Mesenchymal stem cell (in vitro differentiated cells and primary cell): Measurements from ENCODE around the gene FILIP1L.
A peak's percentile ranks its signal among the peaks of the same experiment; 100 is the strongest.

ENCODE experiments used
- DNase-seq: peaks from one replicate; pipeline ENCODE4 v3.0.0-alpha.2; 2013
- H2AFZ ChIP-seq: one replicate; pipeline ENCODE4 v1.6.1; 2013; ENCODE audit warnings: low read depth, mild to moderate bottlenecking, control low read depth, inconsistent platforms, low read length, moderate library complexity
- H2AK5ac ChIP-seq: 2 replicates; pipeline ENCODE4 v1.6.1; 2013; ENCODE audit warnings: low read length, moderate library complexity, mild to moderate bottlenecking, inconsistent platforms; ENCODE audit not compliant: severe bottlenecking
- H2BK120ac ChIP-seq: one replicate; pipeline ENCODE4 v1.6.1; 2013; ENCODE audit warnings: low read depth, mild to moderate bottlenecking, inconsistent platforms, low read length, moderate library complexity
- H2BK12ac ChIP-seq, 2 experiments: one replicate each; pipeline ENCODE4 v1.6.1; 2013; ENCODE audit warnings: inconsistent platforms in 2 of 2, low read length in 2 of 2, mild to moderate bottlenecking in 2 of 2, moderate library complexity in 2 of 2, control low read depth in 1 of 2
- H2BK15ac ChIP-seq: one replicate; pipeline ENCODE4 v1.6.1; 2013; ENCODE audit warnings: mild to moderate bottlenecking, low read depth, inconsistent platforms; ENCODE audit not compliant: poor library complexity, severe bottlenecking
- H2BK5ac ChIP-seq: 2 replicates; pipeline ENCODE4 v1.6.1; 2013; ENCODE audit warnings: low read depth, mild to moderate bottlenecking, low read length, control low read depth, inconsistent platforms; ENCODE audit not compliant: poor library complexity, severe bottlenecking
- H3K14ac ChIP-seq, 2 experiments: one replicate each; pipeline ENCODE4 v1.6.1; 2013; ENCODE audit warnings: inconsistent platforms in 2 of 2, low read length in 2 of 2, control low read depth in 1 of 2, mild to moderate bottlenecking in 1 of 2, moderate library complexity in 1 of 2
- H3K18ac ChIP-seq, 2 experiments: one replicate each; pipeline ENCODE4 v1.6.1; 2013; ENCODE audit warnings: inconsistent platforms in 2 of 2, low read length in 2 of 2, control low read depth in 1 of 2, low read depth in 1 of 2, mild to moderate bottlenecking in 1 of 2
- H3K23ac ChIP-seq, 2 experiments: one replicate each; pipeline ENCODE4 v1.6.1; 2013; ENCODE audit warnings: inconsistent platforms in 2 of 2, low read length in 2 of 2, mild to moderate bottlenecking in 2 of 2, moderate library complexity in 2 of 2, control low read depth in 1 of 2
- H3K27ac ChIP-seq: 2 replicates; pipeline ENCODE4 v1.5.1; 2013; ENCODE audit warnings: mild to moderate bottlenecking, moderate library complexity, low read length, control low read depth, inconsistent platforms; ENCODE audit not compliant: poor library complexity, severe bottlenecking
- H3K27me3 ChIP-seq, 2 experiments: 2 replicates each; pipeline versions ENCODE4 v1.6.1 to v1.7.0; 2013; ENCODE audit warnings: low read length in 2 of 2, mild to moderate bottlenecking in 2 of 2, moderate library complexity in 2 of 2, control low read depth in 1 of 2, inconsistent platforms in 1 of 2; ENCODE audit not compliant: control insufficient read depth in 1 of 2, insufficient read depth in 1 of 2
- H3K36me3 ChIP-seq, 2 experiments: 2 replicates each; pipeline versions ENCODE4 v1.6.1 to v1.7.0; 2013; ENCODE audit warnings: low read length in 2 of 2, control low read depth in 1 of 2, inconsistent platforms in 1 of 2, low read depth in 1 of 2, mild to moderate bottlenecking in 1 of 2; ENCODE audit not compliant: insufficient read depth in 2 of 2, control insufficient read depth in 1 of 2
- H3K4ac ChIP-seq, 2 experiments: one replicate each; pipeline ENCODE4 v1.6.1; 2013; ENCODE audit warnings: inconsistent platforms in 2 of 2, low read length in 2 of 2, mild to moderate bottlenecking in 2 of 2, moderate library complexity in 2 of 2, control low read depth in 1 of 2, low read depth in 1 of 2
- H3K4me1 ChIP-seq: 2 replicates; pipeline ENCODE4 v1.6.1; 2013; ENCODE audit warnings: low read depth, low read length, control low read depth; ENCODE audit not compliant: control insufficient read depth, insufficient read depth
- H3K4me2 ChIP-seq: 2 replicates; pipeline ENCODE4 v1.6.1; 2013; ENCODE audit warnings: low read length, mild to moderate bottlenecking, inconsistent platforms; ENCODE audit not compliant: poor library complexity, severe bottlenecking
- H3K4me3 ChIP-seq, 2 experiments: 2 replicates each; pipeline versions ENCODE4 v1.5.1 to v1.7.0; 2013; ENCODE audit warnings: low read length in 2 of 2, mild to moderate bottlenecking in 2 of 2, control low read depth in 1 of 2, low read depth in 1 of 2; ENCODE audit not compliant: insufficient read depth in 1 of 2
- H3K79me1 ChIP-seq: replicated peaks from 2 replicates; pipeline ENCODE4 v1.6.1; 2013; ENCODE audit warnings: mild to moderate bottlenecking, control low read depth, low read length, inconsistent platforms; ENCODE audit not compliant: poor library complexity, severe bottlenecking
- H3K9ac ChIP-seq: 2 replicates; pipeline ENCODE4 v1.7.0; 2013; ENCODE audit warnings: mild to moderate bottlenecking, low read length, moderate library complexity
- H3K9me3 ChIP-seq: 2 replicates; pipeline ENCODE4 v1.7.0; 2013; ENCODE audit warnings: mild to moderate bottlenecking, low read length; ENCODE audit not compliant: control insufficient read depth
- H4K8ac ChIP-seq: one replicate; pipeline ENCODE4 v1.6.1; 2013; ENCODE audit warnings: inconsistent platforms, mild to moderate bottlenecking, low read length, moderate library complexity
- H4K91ac ChIP-seq: one replicate; pipeline ENCODE4 v1.6.1; 2013; ENCODE audit warnings: mild to moderate bottlenecking, low read length, inconsistent platforms
- WGBS: methylation state at CpG from one replicate; pipeline ENCODE4 v1.1.7; 2013; ENCODE audit warnings: mixed read lengths; 5-methylcytosine and 5-hydroxymethylcytosine counted together

FILIP1L gene

DNA sequence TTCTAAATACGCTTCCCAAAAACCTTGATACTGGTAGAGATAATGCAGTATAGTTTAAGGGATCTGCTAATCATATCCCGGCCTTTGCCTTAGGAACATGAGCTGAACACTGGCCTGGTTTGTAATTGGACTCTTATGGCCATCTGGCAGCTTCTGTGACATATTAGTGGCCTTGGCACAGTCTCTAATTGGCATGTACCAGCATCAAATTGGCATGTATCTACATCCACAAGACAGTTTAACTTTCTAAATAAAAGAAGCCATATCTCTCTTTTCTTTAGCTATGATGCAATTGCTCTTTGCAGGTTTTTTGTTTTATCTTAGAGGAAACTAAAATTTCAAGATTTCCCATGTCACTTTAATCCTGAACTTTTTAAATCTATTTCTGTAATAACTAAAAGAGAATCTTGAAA, 44.6 kb upstream of the FILIP1L start:
- Histone ChIP-seq H3K9ac (peak overlapping the region; percentile 81), H3K4me3 (peak overlapping the region in 1 of 2 experiments; percentile 0), H3K4me1 (no peaks in the 10 kb centered on the region), H2BK120ac (no peak overlapping the region), H3K27me3 (no peaks in the 10 kb centered on the region), H3K18ac (no peak overlapping the region), H2AFZ (no peak overlapping the region), H3K14ac (no peak overlapping the region), H4K8ac (no peak overlapping the region), H2BK5ac (no peak overlapping the region), H2BK15ac (no peak overlapping the region), H2AK5ac (no peak overlapping the region), H4K91ac (no peak overlapping the region), H3K9me3 (peaks cover 11% of the 10 kb centered on the region), H3K23ac (no peak overlapping the region), H3K27ac (no peak overlapping the region), H3K4ac (no peak overlapping the region), H3K4me2 (no peak overlapping the region), H2BK12ac (no peak overlapping the region), H3K79me1 (no peaks in the 10 kb centered on the region), H3K36me3 (peaks cover 0 to 3% of the 10 kb centered on the region in 2 experiments)
- DNase-seq = no peak
- WGBS = 100% methylated on average over 2 of the region's 2 CpGs

DNA sequence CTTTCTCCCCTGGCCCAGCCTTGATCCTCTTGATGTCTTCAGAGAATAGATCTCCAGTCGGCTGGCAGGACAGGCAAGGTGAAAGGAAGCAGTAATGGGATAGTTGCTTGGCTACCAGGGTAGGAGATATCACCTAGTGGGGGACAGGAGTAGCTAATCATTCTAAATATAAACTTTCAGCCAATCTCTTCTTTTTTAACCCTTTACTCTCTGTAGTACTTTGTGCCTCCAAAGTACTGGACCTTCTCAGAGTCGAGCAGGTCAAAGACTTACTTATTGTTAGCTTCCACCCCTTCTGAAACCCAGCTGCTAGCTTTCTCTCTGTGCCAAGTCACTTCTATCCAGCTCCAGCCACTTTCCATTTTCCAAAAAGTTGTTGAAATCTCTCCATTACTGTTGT, 43.4 kb upstream of the FILIP1L start:
- Histone ChIP-seq H3K36me3 (peaks cover 0 to 3% of the 10 kb centered on the region in 2 experiments), H3K23ac (no peak overlapping the region), H3K27me3 (no peaks in the 10 kb centered on the region), H2BK5ac (no peak overlapping the region), H3K18ac (no peak overlapping the region), H3K9me3 (peaks cover 11% of the 10 kb centered on the region), H3K14ac (no peak overlapping the region), H3K27ac (no peak overlapping the region), H4K8ac (no peak overlapping the region), H3K9ac (no peak overlapping the region), H2AFZ (no peak overlapping the region), H3K4me3 (no peak overlapping the region), H3K4me1 (no peaks in the 10 kb centered on the region), H2BK12ac (no peak overlapping the region), H2BK120ac (no peak overlapping the region), H2AK5ac (no peak overlapping the region), H4K91ac (no peak overlapping the region), H3K79me1 (no peaks in the 10 kb centered on the region), H3K4ac (no peak overlapping the region), H3K4me2 (no peak overlapping the region), H2BK15ac (no peak overlapping the region)
- no peak for DNase-seq
- 97% methylated on average over 1 of the region's 2 CpGs for WGBS

DNA sequence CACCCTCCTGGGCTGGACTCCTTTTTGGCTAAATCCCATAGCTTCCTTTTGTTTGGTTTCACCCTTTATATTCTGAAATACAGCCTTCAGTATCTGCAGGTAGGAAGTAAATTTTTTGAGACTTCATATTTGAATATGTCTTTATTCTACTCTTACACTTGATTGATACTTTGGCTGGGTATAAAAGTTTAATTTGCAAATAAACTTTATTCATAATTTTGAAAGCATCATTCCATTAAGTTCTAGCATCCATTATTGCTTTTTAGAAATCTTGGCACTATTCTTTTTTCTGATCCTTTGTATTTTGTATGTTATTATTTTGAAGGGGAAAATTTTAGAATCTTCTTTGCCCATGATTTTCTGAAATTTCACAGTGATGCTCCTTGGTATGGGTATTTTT, 41.3 kb upstream of the FILIP1L start:
- Histone ChIP-seq H2AK5ac (no peak overlapping the region), H2BK5ac (no peak overlapping the region), H3K9me3 (peaks cover 11% of the 10 kb centered on the region), H2BK15ac (no peak overlapping the region), H3K18ac (no peak overlapping the region), H3K79me1 (no peaks in the 10 kb centered on the region), H3K4me2 (no peak overlapping the region), H4K91ac (no peak overlapping the region), H3K9ac (no peak overlapping the region), H3K14ac (no peak overlapping the region), H3K23ac (no peak overlapping the region), H3K27me3 (no peaks in the 10 kb centered on the region), H2AFZ (no peak overlapping the region), H3K36me3 (peaks cover 0 to 3% of the 10 kb centered on the region in 2 experiments), H4K8ac (no peak overlapping the region), H2BK12ac (no peak overlapping the region), H3K4me3 (no peak overlapping the region), H3K4ac (no peak overlapping the region), H3K27ac (no peak overlapping the region), H3K4me1 (no peaks in the 10 kb centered on the region), H2BK120ac (no peak overlapping the region)
- no peak for DNase-seq

DNA sequence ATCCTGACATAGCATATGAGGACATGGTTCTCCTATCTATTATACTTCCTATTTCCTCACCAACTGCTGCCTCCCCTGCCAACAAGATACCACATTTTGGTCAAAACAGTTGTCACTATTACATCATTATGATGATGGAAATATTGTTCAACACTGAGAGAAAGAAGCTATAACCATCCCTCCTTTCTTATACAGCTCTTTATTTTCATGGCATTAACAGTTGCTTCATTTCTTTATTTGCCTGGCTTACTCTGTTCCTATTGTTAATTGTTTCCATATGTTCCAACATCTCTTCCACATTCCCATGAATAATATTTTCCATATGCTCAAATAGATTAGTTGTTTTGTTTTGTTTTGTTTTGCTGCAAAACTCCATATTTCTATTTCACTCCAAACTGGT, 40.8 kb upstream of the FILIP1L start:
- Histone ChIP-seq H2AFZ (no peak overlapping the region), H2BK5ac (no peak overlapping the region), H3K18ac (no peak overlapping the region), H3K4ac (no peak overlapping the region), H4K8ac (no peak overlapping the region), H3K4me1 (no peaks in the 10 kb centered on the region), H3K27ac (no peak overlapping the region), H3K9ac (no peak overlapping the region), H2BK120ac (no peak overlapping the region), H3K4me2 (no peak overlapping the region), H3K14ac (no peak overlapping the region), H2BK12ac (no peak overlapping the region), H2AK5ac (no peak overlapping the region), H3K27me3 (no peaks in the 10 kb centered on the region), H3K36me3 (peaks cover 0 to 3% of the 10 kb centered on the region in 2 experiments), H3K4me3 (no peak overlapping the region), H3K23ac (no peak overlapping the region), H3K79me1 (no peaks in the 10 kb centered on the region), H2BK15ac (no peak overlapping the region), H3K9me3 (peaks cover 11% of the 10 kb centered on the region), H4K91ac (no peak overlapping the region)
- DNase-seq = no peak
